ENCODE measurements around the gene RGS12.

Gene RGS12

DNA sequence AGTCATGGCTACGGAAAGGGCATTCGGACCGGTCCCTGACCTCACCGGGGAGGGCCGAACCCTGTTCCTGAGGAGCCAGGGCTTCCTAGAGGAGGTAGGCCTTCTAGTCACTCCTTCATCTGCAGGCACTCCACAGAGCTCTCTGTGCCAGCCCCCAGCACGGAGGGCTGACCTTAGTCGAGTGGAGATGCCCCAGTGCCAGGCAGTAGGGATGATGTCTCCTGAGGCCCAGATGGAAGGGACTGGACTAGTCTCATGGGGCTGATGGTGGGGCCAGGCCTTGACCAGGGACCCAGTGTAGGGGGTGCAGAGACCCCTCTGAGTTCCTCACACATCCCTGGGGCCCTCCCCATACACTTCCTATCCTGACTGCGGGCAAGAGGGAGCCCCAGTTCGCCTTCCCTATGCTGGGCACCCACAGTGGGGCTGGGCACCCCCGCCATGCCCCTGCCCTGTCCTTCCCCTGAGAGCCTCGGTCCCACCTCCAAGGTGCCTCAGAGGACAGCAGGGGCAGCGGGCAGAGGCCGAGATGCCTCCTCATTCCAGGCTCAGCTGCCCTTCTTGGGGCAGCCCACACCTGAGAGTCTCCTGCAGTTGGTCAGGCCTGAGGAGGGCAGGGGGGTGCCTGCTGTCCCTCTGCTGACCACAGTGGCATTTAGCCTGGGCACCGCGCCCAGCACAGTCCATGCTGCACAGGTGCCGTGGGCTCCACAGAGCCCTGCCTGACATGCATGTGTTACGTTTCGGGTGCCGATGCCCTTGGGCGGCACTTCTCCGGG is 45.2 kb upstream of the RGS12 start:
- DNase-seq (ENCODE audit: insufficient read length, low spot score) (no peak), FAIRE-seq (no peak)
- TF ChIP-seq CTCF (IDR thresholded peaks at IDR 0.05; ENCODE audit: insufficient read depth, missing control alignments): no peak

DNA sequence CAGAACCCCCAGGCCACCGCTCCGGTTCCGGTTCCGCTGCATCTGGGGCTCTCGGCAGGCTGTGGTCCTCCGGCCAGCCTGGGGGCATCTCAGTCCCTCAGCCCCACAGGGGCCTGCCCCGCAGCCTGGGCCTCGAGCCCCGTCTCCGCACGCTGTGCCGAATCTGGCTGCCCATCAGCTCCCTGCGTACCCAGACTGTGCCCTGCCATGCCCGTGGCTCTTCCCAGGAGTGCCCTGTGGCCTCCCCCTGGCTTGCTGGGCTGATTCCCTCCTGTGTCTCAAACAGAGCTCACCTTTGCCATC is 44.7 kb upstream of the RGS12 start:
- FAIRE-seq (no peak), DNase-seq (ENCODE audit: insufficient read length, low spot score) (no peak)
- no peak for TF ChIP-seq CTCF (IDR thresholded peaks at IDR 0.05; ENCODE audit: insufficient read depth, missing control alignments)

DNA sequence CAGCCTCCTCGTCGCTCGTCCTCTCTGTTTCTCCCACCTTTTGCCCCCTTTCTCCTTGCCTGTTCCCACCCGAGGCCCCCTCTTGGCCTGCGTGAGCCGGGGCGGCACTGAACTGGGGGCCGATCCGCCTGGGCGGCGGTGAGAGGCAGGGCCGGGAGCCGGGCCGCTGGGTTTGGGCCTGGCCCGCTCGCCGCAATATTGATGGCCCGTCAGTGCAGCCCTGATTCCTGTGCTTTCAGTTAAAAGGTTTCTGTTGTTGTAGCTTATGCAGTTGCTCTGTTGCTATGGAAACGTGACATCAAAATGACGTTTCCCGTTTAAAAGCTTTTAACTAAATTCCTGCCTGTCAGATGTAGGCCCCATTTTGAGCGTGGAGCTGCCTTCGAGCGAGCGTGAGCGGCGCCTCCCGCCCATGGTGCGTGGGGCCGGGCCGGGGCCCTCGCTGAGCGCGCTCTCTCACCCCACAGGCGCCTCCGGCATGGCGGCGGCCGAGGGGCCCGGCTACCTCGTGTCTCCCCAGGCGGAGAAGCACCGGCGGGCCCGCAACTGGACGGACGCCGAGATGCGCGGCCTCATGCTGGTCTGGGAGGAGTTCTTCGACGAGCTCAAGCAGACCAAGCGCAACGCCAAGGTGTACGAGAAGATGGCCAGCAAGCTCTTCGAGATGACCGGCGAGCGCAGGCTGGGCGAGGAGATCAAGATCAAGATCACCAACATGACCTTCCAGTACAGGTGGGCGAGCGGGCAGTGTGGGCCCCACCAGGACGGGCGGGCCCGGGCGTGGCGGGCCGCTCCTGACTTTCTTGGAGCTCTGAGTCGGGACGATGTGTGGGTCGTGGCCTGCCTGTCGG is 43.8 kb upstream of the RGS12 start, which contains the start of gene MSANTD1:
MSANTD1 (plus strand) TSS at position 349 of the 851 bp plus-strand sequence; CDS start at position 413, 64 bp downstream.
- DNase-seq (ENCODE audit: insufficient read length, low spot score) (no peak), FAIRE-seq (no peak)
- TF ChIP-seq CTCF (IDR thresholded peaks at IDR 0.05; ENCODE audit: insufficient read depth, missing control alignments): no peak

DNA sequence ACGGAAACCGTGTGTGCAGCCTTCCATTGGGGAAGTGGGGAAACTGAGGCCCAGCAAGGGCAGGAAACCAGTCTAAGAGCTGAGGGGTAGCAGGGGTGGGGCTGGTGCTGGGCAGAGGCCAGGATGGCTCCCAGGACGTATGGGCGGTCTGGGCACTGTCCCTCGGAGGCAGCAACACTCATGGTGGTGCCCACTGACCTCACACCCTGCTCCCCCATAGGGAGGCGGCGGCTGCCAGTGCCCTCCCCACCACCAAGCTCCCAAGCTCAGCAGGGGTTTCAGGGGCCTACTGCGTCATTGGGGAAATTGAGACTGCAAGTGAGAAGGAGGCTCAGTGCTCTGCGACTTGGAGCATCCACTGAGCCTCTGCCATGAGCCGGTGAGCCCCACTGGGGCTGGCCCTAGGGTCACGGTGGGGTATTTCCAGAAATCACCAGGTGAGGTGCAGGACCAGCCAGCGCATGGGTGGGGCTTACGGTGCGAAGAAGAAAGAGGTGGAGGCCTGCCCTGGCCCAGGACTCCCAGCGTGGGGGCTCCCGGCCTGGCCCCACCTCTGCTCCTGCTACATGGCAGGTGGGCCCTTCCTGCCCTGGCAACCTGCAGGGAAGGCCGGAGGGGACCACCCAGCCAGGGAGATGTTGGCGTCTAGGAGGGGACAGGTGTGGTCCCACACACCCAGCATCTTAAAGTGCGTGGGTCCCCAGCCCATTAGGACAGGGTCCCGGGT is 42.9 kb upstream of the RGS12 start:
- DNase-seq (ENCODE audit: insufficient read length, low spot score) (no peak), FAIRE-seq (no peak)
- TF ChIP-seq CTCF (IDR thresholded peaks at IDR 0.05; ENCODE audit: insufficient read depth, missing control alignments): no peak

GRCh38 chr4:3250438-3250955 is 42.3 kb upstream of the RGS12 start:
- FAIRE-seq (no peak), DNase-seq (ENCODE audit: insufficient read length, low spot score) (no peak)
- no peak for TF ChIP-seq CTCF (IDR thresholded peaks at IDR 0.05; ENCODE audit: insufficient read depth, missing control alignments)

GRCh38 chr4:3250956-3251690 is 41.7 kb upstream of the RGS12 start:
- FAIRE-seq: no peak
- TF ChIP-seq CTCF (IDR thresholded peaks at IDR 0.05; ENCODE audit: insufficient read depth, missing control alignments): no peak
- DNase-seq (ENCODE audit: insufficient read length, low spot score): no peak
